ENCODE data around the gene ARID5A. TPM values are rescaled to one million over a fixed set of nuclear protein-coding genes. Genes with fewer than 3 reads are reported as not detected.
A peak's percentile ranks its signal among the peaks of the same experiment; 100 is the strongest.

Gene ARID5A
- total and polyA plus RNA-seq, 2 of the 13 experiments (the other 11 are each of a cell fraction or from before 2014, with no cell fraction given), result 6.0 to 9.5 TPM

DNA sequence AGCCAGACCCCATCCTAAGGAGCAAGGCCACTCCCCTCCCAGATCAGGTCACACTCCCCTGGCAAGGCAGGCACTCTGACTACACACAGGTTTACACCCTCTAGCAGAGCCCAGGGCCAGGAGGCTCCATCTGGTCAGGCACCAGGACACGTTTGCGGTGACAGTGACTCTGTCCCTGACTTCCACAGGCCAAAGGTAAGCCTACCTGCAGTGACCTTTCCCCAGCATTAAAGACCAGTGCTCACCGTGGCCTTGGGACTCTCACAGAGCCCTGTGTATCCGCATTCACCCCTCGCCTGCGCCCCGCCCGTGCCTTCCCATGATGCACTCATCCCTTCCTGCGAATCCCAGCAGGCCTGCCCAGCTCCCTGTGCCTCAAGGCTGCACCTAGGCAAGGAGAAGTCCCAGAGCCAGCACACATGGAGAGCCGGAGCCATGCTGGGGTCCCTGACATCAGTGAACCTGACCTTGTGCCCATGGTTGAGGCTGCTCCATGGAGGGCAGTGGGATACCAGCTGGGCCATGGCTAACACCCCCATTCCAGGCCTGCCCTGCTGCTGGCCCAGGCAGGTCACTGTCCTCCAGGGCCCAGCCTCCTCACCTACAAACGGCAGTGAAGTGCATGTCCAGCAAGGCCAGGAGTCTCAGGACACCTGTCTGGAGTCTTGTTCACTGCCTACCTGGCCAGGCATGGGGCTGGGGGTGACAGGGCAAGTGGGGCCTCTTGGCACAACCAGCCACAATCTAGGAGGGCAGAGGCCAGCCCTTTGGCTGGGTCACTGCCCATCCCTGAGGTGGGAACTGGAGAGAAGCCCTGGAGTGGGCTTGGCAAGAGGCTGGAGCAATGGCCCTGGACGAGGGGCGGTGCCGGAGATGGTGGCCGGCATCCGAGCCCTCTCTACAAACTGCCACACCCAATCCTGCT, 34.4 kb upstream of the ARID5A start (continued):
- TF ChIP-seq KLF13 (CRISPR knock-in tag; IDR thresholded peaks at IDR 0.05) (no peak), RAD21 (CRISPR knock-in tag; IDR thresholded peaks at IDR 0.05) (no peak), ZC3H4 (CRISPR knock-in tag; IDR thresholded peaks at IDR 0.05; ENCODE audit: borderline replicate concordance) (no peak), CEBPG (CRISPR knock-in tag; IDR thresholded peaks at IDR 0.05) (no peak), ZNF616 (CRISPR knock-in tag; IDR thresholded peaks at IDR 0.05; ENCODE audit: low read depth) (0 out of 2 replicates have a peak, but pooled peaks have one; percentile 48), ZNF251 (CRISPR knock-in tag; IDR thresholded peaks at IDR 0.05) (no peak), JUN (CRISPR knock-in tag; IDR thresholded peaks at IDR 0.05) (no peak; the same call in 1 of the 2 replicates), SOX6 (IDR thresholded peaks at IDR 0.05) (no peak), SOX6 (CRISPR knock-in tag; IDR thresholded peaks at IDR 0.05) (peak; percentile 49; the same call in 1 of the 2 replicates), KMT2B (CRISPR knock-in tag; IDR thresholded peaks at IDR 0.05) (peak; percentile 69), ZNF432 (CRISPR knock-in tag; IDR thresholded peaks at IDR 0.05; ENCODE audit: borderline replicate concordance) (peak; percentile 69), ZNF7 (CRISPR knock-in tag; IDR thresholded peaks at IDR 0.05) (no peak), HMG20A (CRISPR knock-in tag; IDR thresholded peaks at IDR 0.05; ENCODE audit: borderline replicate concordance) (peak; percentile 34; the same call in 1 of the 2 replicates), U2AF2 (IDR thresholded peaks at IDR 0.05; ENCODE audit: low read depth, low read length) (no peak)
- TF ChIP-seq, protein P1, sequence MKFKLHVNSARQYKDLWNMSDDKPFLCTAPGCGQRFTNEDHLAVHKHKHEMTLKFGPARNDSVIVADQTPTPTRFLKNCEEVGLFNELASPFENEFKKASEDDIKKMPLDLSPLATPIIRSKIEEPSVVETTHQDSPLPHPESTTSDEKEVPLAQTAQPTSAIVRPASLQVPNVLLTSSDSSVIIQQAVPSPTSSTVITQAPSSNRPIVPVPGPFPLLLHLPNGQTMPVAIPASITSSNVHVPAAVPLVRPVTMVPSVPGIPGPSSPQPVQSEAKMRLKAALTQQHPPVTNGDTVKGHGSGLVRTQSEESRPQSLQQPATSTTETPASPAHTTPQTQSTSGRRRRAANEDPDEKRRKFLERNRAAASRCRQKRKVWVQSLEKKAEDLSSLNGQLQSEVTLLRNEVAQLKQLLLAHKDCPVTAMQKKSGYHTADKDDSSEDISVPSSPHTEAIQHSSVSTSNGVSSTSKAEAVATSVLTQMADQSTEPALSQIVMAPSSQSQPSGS (CRISPR knock-in tag; IDR thresholded peaks at IDR 0.05), result 0 out of 2 replicates have a peak, but pooled peaks have one; percentile 39
- TF ChIP-seq, protein P2, sequence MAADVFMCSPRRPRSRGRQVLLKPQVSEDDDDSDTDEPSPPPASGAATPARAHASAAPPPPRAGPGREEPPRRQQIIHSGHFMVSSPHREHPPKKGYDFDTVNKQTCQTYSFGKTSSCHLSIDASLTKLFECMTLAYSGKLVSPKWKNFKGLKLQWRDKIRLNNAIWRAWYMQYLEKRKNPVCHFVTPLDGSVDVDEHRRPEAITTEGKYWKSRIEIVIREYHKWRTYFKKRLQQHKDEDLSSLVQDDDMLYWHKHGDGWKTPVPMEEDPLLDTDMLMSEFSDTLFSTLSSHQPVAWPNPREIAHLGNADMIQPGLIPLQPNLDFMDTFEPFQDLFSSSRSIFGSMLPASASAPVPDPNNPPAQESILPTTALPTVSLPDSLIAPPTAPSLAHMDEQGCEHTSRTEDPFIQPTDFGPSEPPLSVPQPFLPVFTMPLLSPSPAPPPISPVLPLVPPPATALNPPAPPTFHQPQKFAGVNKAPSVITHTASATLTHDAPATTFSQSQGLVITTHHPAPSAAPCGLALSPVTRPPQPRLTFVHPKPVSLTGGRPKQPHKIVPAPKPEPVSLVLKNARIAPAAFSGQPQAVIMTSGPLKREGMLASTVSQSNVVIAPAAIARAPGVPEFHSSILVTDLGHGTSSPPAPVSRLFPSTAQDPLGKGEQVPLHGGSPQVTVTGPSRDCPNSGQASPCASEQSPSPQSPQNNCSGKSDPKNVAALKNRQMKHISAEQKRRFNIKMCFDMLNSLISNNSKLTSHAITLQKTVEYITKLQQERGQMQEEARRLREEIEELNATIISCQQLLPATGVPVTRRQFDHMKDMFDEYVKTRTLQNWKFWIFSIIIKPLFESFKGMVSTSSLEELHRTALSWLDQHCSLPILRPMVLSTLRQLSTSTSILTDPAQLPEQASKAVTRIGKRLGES (CRISPR knock-in tag; IDR thresholded peaks at IDR 0.05; ENCODE audit: borderline replicate concordance), result no peak
- TF ChIP-seq, protein P3, sequence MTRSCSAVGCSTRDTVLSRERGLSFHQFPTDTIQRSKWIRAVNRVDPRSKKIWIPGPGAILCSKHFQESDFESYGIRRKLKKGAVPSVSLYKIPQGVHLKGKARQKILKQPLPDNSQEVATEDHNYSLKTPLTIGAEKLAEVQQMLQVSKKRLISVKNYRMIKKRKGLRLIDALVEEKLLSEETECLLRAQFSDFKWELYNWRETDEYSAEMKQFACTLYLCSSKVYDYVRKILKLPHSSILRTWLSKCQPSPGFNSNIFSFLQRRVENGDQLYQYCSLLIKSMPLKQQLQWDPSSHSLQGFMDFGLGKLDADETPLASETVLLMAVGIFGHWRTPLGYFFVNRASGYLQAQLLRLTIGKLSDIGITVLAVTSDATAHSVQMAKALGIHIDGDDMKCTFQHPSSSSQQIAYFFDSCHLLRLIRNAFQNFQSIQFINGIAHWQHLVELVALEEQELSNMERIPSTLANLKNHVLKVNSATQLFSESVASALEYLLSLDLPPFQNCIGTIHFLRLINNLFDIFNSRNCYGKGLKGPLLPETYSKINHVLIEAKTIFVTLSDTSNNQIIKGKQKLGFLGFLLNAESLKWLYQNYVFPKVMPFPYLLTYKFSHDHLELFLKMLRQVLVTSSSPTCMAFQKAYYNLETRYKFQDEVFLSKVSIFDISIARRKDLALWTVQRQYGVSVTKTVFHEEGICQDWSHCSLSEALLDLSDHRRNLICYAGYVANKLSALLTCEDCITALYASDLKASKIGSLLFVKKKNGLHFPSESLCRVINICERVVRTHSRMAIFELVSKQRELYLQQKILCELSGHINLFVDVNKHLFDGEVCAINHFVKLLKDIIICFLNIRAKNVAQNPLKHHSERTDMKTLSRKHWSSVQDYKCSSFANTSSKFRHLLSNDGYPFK (CRISPR knock-in tag; IDR thresholded peaks at IDR 0.05; ENCODE audit: borderline replicate concordance), result peak; percentile 59; the same call in 1 of the 2 replicates
- TF ChIP-seq, protein P4, sequence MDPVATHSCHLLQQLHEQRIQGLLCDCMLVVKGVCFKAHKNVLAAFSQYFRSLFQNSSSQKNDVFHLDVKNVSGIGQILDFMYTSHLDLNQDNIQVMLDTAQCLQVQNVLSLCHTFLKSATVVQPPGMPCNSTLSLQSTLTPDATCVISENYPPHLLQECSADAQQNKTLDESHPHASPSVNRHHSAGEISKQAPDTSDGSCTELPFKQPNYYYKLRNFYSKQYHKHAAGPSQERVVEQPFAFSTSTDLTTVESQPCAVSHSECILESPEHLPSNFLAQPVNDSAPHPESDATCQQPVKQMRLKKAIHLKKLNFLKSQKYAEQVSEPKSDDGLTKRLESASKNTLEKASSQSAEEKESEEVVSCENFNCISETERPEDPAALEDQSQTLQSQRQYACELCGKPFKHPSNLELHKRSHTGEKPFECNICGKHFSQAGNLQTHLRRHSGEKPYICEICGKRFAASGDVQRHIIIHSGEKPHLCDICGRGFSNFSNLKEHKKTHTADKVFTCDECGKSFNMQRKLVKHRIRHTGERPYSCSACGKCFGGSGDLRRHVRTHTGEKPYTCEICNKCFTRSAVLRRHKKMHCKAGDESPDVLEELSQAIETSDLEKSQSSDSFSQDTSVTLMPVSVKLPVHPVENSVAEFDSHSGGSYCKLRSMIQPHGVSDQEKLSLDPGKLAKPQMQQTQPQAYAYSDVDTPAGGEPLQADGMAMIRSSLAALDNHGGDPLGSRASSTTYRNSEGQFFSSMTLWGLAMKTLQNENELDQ (CRISPR knock-in tag; IDR thresholded peaks at IDR 0.05; ENCODE audit: borderline replicate concordance), result no peak
- TF ChIP-seq, protein P5, sequence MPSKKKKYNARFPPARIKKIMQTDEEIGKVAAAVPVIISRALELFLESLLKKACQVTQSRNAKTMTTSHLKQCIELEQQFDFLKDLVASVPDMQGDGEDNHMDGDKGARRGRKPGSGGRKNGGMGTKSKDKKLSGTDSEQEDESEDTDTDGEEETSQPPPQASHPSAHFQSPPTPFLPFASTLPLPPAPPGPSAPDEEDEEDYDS (CRISPR knock-in tag; IDR thresholded peaks at IDR 0.05), result peak; percentile 25
